SK-N-SH (cell line): ENCODE measurements around the gene RNGTT. TPM values are rescaled to one million over a fixed set of nuclear protein-coding genes. Genes with fewer than 3 reads are reported as not detected.

Experiments used
- CTCF ChIA-PET: fragments of 300-600, 350-600 bp; formaldehyde crosslinking; extraction: SDS; loops from one replicate; lab custom pipeline; 2021; lab: Yijun Ruan, JAX
- POLR2A ChIA-PET: fragments of 350-600 bp; sonication (Branson Sonifier 250); formaldehyde crosslinking; extraction: SDS; loops from one replicate; lab custom pipeline; 2020; ENCODE audit warnings: antibody characterized with exemption, inconsistent platforms; lab: Yijun Ruan, JAX
- DNase-seq: peaks from one replicate; pipeline ENCODE4 v3.0.0; 2012
- H2AFZ ChIP-seq: fragments of 200-600 bp; sonication (generic); 2 replicates; pipeline ENCODE4 v1.8.1; 2016; ENCODE audit warnings: antibody characterized with exemption, mild to moderate bottlenecking, low read depth
- H3F3A ChIP-seq: fragments of 200-600 bp; sonication (generic); replicated peaks from 2 replicates; pipeline ENCODE3; 2016; ENCODE audit warnings: antibody characterized with exemption, mild to moderate bottlenecking; ENCODE audit not compliant: insufficient read depth
- H3K27ac ChIP-seq, 2 experiments: fragments of 200-500 bp in 1 of 2; fragments of 200-600 bp in 1 of 2; sonication (Bioruptor generic) in 1 of 2; sonication (generic), shearing (Covaris generic) in 1 of 2; 2 replicates each; pipeline versions ENCODE4 v1.5.1 to v1.6.1; 2014 to 2016; ENCODE audit warnings: low read depth in 2 of 2, inconsistent platforms in 1 of 2, low read length in 1 of 2, mild to moderate bottlenecking in 1 of 2, mixed read lengths in 1 of 2
- H3K27me3 ChIP-seq: fragments of 200-600 bp; sonication (generic), shearing (Covaris generic); 2 replicates; pipeline ENCODE4 v1.6.1; 2016; ENCODE audit warnings: mixed run types; ENCODE audit not compliant: insufficient read depth
- H3K36me3 ChIP-seq, 2 experiments: fragments of 200-500 bp in 1 of 2; fragments of 200-600 bp in 1 of 2; sonication (Bioruptor generic) in 1 of 2; sonication (generic) in 1 of 2; replicated peaks in 1 of 2; 2 replicates each; pipeline versions ENCODE3 to v1.5.1; 2014 to 2016; ENCODE audit warnings: low read length in 1 of 2, mild to moderate bottlenecking in 1 of 2; ENCODE audit not compliant: insufficient read depth in 2 of 2, control insufficient read depth in 1 of 2
- H3K4me1 ChIP-seq, 2 experiments: fragments of 200-500 bp in 1 of 2; fragments of 200-600 bp in 1 of 2; sonication (Bioruptor generic) in 1 of 2; sonication (generic), shearing (Covaris generic) in 1 of 2; 2 replicates each; pipeline versions ENCODE4 v1.5.1 to v1.6.1; 2014 to 2016; ENCODE audit warnings: low read depth in 1 of 2, low read length in 1 of 2, mixed run types in 1 of 2; ENCODE audit not compliant: insufficient read depth in 2 of 2, control insufficient read depth in 1 of 2
- H3K4me2 ChIP-seq: fragments of 200-600 bp; sonication (generic), shearing (Covaris generic); 2 replicates; pipeline ENCODE4 v1.6.1; 2017; ENCODE audit warnings: mixed run types
- H3K4me3 ChIP-seq, 2 experiments: fragments of 200-500 bp in 1 of 2; fragments of 200-600 bp in 1 of 2; sonication (Bioruptor generic) in 1 of 2; sonication (generic), shearing (Covaris generic) in 1 of 2; 2 replicates each; pipeline versions ENCODE4 v1.5.1 to v1.8.1; 2014 to 2016; ENCODE audit warnings: low read depth in 2 of 2, inconsistent platforms in 1 of 2, low read length in 1 of 2, mild to moderate bottlenecking in 1 of 2, mixed read lengths in 1 of 2, moderate library complexity in 1 of 2
- H3K79me2 ChIP-seq: fragments of 200-600 bp; sonication (generic); 2 replicates; pipeline ENCODE4 v1.8.1; 2017; ENCODE audit warnings: mild to moderate bottlenecking; ENCODE audit not compliant: insufficient read depth
- H3K9ac ChIP-seq: fragments of 200-600 bp; sonication (generic); 2 replicates; pipeline ENCODE4 v1.6.1; 2017; ENCODE audit warnings: mixed run types
- H3K9me2 ChIP-seq: fragments of 200-600 bp; sonication (generic); 2 replicates; pipeline ENCODE4 v1.6.1; 2017; ENCODE audit warnings: mixed run types
- H3K9me3 ChIP-seq: fragments of 200-600 bp; sonication (generic); 2 replicates; pipeline ENCODE4 v1.6.1; 2017; ENCODE audit warnings: mixed run types, mild to moderate bottlenecking, moderate library complexity
- H4K20me1 ChIP-seq: fragments of 200-600 bp; sonication (generic); 2 replicates; pipeline ENCODE4 v1.6.1; 2017; ENCODE audit warnings: mild to moderate bottlenecking, mixed run types; ENCODE audit not compliant: insufficient read depth
- CHD2 ChIP-seq: fragments of 150-350 bp; IDR thresholded peaks from 2 replicates; pipeline ENCODE4 v1.6.1; 2018; ENCODE audit warnings: low read length; ENCODE audit not compliant: partially characterized antibody
- ELF1 ChIP-seq: IDR thresholded peaks from 2 replicates; pipeline ENCODE4 v1.4.0; 2012
- EP300 ChIP-seq, 2 experiments: IDR thresholded peaks; 2 replicates each; pipeline versions ENCODE4 v1.4.0 to v1.6.1; 2012; ENCODE audit warnings: borderline replicate concordance in 1 of 2, low read depth in 1 of 2, low read length in 1 of 2
- GABPA ChIP-seq: IDR thresholded peaks from 2 replicates; pipeline ENCODE4 v1.4.0; 2012; ENCODE audit warnings: low read depth, mild to moderate bottlenecking
- GATA2 ChIP-seq: sonication (generic); formaldehyde crosslinking; IDR thresholded peaks from 2 replicates; pipeline ENCODE4 v1.5.0; 2020; ENCODE audit warnings: mild to moderate bottlenecking, missing genetic modification reagents
- JUND ChIP-seq: IDR thresholded peaks from 2 replicates; pipeline ENCODE4 v1.4.0; 2012
- MXI1 ChIP-seq: IDR thresholded peaks from 2 replicates; pipeline ENCODE4 v1.6.1; 2012; ENCODE audit warnings: mild to moderate bottlenecking, low read depth, low read length, improper control_type of control experiment
- NFIC ChIP-seq: IDR thresholded peaks from 2 replicates; pipeline ENCODE4 v1.4.0; 2012; ENCODE audit warnings: borderline replicate concordance
- NRF1 ChIP-seq: IDR thresholded peaks from 2 replicates; pipeline ENCODE4 v1.6.1; 2012; ENCODE audit warnings: low read depth, mild to moderate bottlenecking, low read length
- RFX5 ChIP-seq: IDR thresholded peaks from 2 replicates; pipeline ENCODE4 v1.6.1; 2012; ENCODE audit warnings: mild to moderate bottlenecking, improper control_type of control experiment, low read length
- TCF12 ChIP-seq: IDR thresholded peaks from 2 replicates; pipeline ENCODE4 v1.4.0; 2012
- YY1 ChIP-seq: IDR thresholded peaks from 2 replicates; pipeline ENCODE4 v1.4.0; 2012; ENCODE audit warnings: low read depth, mild to moderate bottlenecking
- WGBS: methylation state at CpG from one replicate; pipeline ENCODE4 v1.1.6; 2017; ENCODE audit warnings: low lambda C conversion rate; 5-methylcytosine and 5-hydroxymethylcytosine counted together
- polyA plus RNA-seq, 3 experiments: library from polyadenylated mRNA; depleted of rRNA; stranded (reverse); fragments of >200 nt; gene quantifications; 2 replicates each; pipeline ENCODE4 v1.2.3, GENCODE V29; 2012
- TF ChIP-seq, protein P1 (sequence below): IDR thresholded peaks from 2 replicates; pipeline ENCODE4 v1.4.0; 2012; ENCODE audit warnings: low read depth, borderline replicate concordance
- TF ChIP-seq, protein P2 (sequence below): IDR thresholded peaks from 2 replicates; pipeline ENCODE4 v1.4.0; 2012; ENCODE audit warnings: low read depth, borderline replicate concordance
- TF ChIP-seq, protein P3 (sequence below): IDR thresholded peaks from 2 replicates; pipeline ENCODE4 v1.6.1; 2012; ENCODE audit warnings: mild to moderate bottlenecking, low read depth, low read length, moderate library complexity
- TF ChIP-seq, protein P4 (sequence below): IDR thresholded peaks from 2 replicates; pipeline ENCODE4 v1.4.0; 2012; ENCODE audit warnings: low read depth

Gene RNGTT
- polyA plus RNA-seq, 1 of the 3 experiments (the other 2 are of a cell fraction) = 3.3 TPM

DNA sequence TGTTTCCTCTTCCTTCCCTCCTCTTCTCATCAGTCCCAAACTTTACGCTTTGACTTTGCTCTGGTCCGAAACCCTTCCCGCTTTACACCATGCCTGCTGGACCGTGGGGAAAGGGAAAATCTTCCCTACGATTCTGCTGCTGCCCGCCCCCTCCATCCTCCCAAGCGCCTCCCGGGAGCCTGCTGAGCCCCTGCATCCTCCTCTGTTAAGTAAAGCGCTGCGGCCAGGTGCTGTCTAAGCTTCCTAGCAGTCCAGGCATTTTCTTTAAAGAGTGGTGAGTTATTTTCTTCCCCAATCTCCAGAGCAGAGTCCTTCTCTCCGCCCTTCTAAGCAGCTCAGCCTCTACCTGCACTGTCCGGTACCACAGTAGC lies 376.3 kb downstream of the RNGTT start:
- POLR2A ChIA-PET = no interaction called here
- H2AFZ ChIP-seq = no peak overlapping the region
- H3K4me2 ChIP-seq = no peak overlapping the region
- TF ChIP-seq, protein P1, sequence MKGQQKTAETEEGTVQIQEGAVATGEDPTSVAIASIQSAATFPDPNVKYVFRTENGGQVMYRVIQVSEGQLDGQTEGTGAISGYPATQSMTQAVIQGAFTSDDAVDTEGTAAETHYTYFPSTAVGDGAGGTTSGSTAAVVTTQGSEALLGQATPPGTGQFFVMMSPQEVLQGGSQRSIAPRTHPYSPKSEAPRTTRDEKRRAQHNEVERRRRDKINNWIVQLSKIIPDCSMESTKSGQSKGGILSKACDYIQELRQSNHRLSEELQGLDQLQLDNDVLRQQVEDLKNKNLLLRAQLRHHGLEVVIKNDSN = no peak
- no peak for TF ChIP-seq RFX5
- TF ChIP-seq GABPA = no peak
- TF ChIP-seq, protein P2, sequence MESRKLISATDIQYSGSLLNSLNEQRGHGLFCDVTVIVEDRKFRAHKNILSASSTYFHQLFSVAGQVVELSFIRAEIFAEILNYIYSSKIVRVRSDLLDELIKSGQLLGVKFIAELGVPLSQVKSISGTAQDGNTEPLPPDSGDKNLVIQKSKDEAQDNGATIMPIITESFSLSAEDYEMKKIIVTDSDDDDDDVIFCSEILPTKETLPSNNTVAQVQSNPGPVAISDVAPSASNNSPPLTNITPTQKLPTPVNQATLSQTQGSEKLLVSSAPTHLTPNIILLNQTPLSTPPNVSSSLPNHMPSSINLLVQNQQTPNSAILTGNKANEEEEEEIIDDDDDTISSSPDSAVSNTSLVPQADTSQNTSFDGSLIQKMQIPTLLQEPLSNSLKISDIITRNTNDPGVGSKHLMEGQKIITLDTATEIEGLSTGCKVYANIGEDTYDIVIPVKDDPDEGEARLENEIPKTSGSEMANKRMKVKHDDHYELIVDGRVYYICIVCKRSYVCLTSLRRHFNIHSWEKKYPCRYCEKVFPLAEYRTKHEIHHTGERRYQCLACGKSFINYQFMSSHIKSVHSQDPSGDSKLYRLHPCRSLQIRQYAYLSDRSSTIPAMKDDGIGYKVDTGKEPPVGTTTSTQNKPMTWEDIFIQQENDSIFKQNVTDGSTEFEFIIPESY = no peak
- no peak for TF ChIP-seq NRF1
- no peak for TF ChIP-seq MXI1
- TF ChIP-seq YY1 = no peak
- TF ChIP-seq NFIC = no peak
- no peak for TF ChIP-seq JUND
- no peak for TF ChIP-seq EP300 (IDR thresholded peaks at IDR 0.05; ENCODE audit: borderline replicate concordance in 1 of 2, low read depth in 1 of 2, low read length in 1 of 2)
- TF ChIP-seq CHD2 = no peak
- TF ChIP-seq GATA2 (CRISPR knock-in tag) = no peak
- TF ChIP-seq, protein P3, sequence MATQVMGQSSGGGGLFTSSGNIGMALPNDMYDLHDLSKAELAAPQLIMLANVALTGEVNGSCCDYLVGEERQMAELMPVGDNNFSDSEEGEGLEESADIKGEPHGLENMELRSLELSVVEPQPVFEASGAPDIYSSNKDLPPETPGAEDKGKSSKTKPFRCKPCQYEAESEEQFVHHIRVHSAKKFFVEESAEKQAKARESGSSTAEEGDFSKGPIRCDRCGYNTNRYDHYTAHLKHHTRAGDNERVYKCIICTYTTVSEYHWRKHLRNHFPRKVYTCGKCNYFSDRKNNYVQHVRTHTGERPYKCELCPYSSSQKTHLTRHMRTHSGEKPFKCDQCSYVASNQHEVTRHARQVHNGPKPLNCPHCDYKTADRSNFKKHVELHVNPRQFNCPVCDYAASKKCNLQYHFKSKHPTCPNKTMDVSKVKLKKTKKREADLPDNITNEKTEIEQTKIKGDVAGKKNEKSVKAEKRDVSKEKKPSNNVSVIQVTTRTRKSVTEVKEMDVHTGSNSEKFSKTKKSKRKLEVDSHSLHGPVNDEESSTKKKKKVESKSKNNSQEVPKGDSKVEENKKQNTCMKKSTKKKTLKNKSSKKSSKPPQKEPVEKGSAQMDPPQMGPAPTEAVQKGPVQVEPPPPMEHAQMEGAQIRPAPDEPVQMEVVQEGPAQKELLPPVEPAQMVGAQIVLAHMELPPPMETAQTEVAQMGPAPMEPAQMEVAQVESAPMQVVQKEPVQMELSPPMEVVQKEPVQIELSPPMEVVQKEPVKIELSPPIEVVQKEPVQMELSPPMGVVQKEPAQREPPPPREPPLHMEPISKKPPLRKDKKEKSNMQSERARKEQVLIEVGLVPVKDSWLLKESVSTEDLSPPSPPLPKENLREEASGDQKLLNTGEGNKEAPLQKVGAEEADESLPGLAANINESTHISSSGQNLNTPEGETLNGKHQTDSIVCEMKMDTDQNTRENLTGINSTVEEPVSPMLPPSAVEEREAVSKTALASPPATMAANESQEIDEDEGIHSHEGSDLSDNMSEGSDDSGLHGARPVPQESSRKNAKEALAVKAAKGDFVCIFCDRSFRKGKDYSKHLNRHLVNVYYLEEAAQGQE = no peak
- TF ChIP-seq ELF1 = no peak
- TF ChIP-seq, protein P4, sequence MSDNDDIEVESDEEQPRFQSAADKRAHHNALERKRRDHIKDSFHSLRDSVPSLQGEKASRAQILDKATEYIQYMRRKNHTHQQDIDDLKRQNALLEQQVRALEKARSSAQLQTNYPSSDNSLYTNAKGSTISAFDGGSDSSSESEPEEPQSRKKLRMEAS = no peak
- TF ChIP-seq TCF12 = no peak
- no peaks in the 10 kb centered on the region for H4K20me1 ChIP-seq
- no peaks in the 10 kb centered on the region for H3K36me3 ChIP-seq
- no peaks in the 10 kb centered on the region for H3K79me2 ChIP-seq
- no peaks in the 10 kb centered on the region for H3K4me1 ChIP-seq
- WGBS = 45% methylated on average over 12 of the region's 12 CpGs
- no peak overlapping the region for H3K9ac ChIP-seq
- no peaks in the 10 kb centered on the region for H3F3A ChIP-seq
- CTCF ChIA-PET = interaction anchor here (1.5 kb wide), 1 partner anchor 13 kb away, joined by 3 read pairs; no protein-coding TSS in a partner anchor
- H3K9me2 ChIP-seq = no peaks in the 10 kb centered on the region
- H3K27me3 ChIP-seq = 0 out of 2 replicates have a peak, but pooled peaks cover 6% of the 10 kb centered on the region
- DNase-seq = no peak
- H3K4me3 ChIP-seq = no peak overlapping the region
- H3K27ac ChIP-seq = no peak overlapping the region
- no peaks in the 10 kb centered on the region for H3K9me3 ChIP-seq
